Parathyroid adenoma (tissue), 2 donors: ENCODE data around the gene GASK1B.

ENCODE experiments used
- H2AFZ ChIP-seq: fragments of 300-600 bp; sonication (generic); one replicate; pipeline ENCODE4 v1.7.0; 2017; ENCODE audit warnings: antibody characterized with exemption, mild to moderate bottlenecking
- H3K27ac ChIP-seq: fragments of 300-600 bp; sonication (generic); one replicate; pipeline ENCODE4 v1.7.0; 2017
- H3K27me3 ChIP-seq: fragments of 300-600 bp; sonication (generic); one replicate; pipeline ENCODE4 v1.7.0; 2017; ENCODE audit warnings: low read length; ENCODE audit not compliant: control insufficient read depth, insufficient read depth
- H3K36me3 ChIP-seq: fragments of 300-600 bp; sonication (generic); one replicate; pipeline ENCODE4 v1.7.0; 2017; ENCODE audit warnings: low read length; ENCODE audit not compliant: control insufficient read depth, insufficient read depth
- H3K4me1 ChIP-seq: fragments of 300-600 bp; sonication (generic); one replicate; pipeline ENCODE4 v1.7.0; 2017; ENCODE audit warnings: control low read depth
- H3K4me2 ChIP-seq: fragments of 300-600 bp; sonication (generic); one replicate; pipeline ENCODE4 v1.7.0; 2017; ENCODE audit warnings: low read length
- H3K4me3 ChIP-seq: fragments of 300-600 bp; sonication (generic); one replicate; pipeline ENCODE4 v1.7.0; 2017; ENCODE audit warnings: low read depth, low read length
- H3K79me2 ChIP-seq: fragments of 300-600 bp; sonication (generic); one replicate; pipeline ENCODE4 v1.7.0; 2017; ENCODE audit warnings: control low read depth
- H3K9ac ChIP-seq: fragments of 300-600 bp; sonication (generic); one replicate; pipeline ENCODE4 v1.7.0; 2017; ENCODE audit warnings: mild to moderate bottlenecking
- H3K9me3 ChIP-seq: fragments of 300-600 bp; sonication (generic); one replicate; pipeline ENCODE4 v1.7.0; 2017; ENCODE audit warnings: low read length; ENCODE audit not compliant: control insufficient read depth
- TF ChIP-seq, protein P1 (sequence below): fragments of 300-600 bp; sonication (generic); IDR thresholded peaks from one replicate; pipeline ENCODE4 v1.7.0; 2017; ENCODE audit warnings: antibody characterized with exemption, mild to moderate bottlenecking
- donor health status: primary hyperparathyroidism.

Gene GASK1B

DNA sequence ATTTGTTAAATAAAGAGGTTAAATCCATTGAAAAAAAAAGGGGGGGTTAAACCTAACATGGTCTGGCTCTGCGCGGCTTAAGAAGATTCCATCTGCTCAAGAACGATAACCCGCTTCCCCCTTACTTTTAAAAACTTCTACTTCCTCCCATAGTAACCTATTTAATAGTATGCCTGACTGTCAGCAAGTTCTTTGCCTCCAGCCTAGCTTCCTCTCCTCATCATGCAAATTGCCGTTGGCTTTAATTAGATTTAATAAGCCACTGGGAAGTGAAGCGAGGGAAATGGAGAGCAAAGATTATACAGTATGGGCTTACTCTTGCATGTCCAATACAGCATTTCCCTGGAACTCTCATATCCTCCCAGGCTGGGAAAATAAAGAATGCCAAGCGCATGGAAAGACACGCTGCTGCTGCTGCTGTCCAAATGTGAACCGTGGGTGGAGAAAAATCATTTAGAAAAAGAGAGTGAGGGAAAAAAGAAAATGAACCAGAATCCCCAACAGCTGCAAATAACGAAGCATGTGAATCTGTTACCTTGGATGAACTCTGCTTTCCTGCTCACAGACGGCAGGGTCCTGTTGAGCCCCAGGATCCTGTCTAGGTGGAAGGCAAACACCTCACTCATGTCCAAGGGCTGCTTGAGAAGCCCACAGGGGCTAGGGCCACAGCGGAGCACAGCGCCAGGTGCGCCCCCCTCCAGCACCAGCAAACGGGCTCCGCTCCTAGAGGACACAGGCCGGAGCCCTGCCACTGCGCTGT lies 2.7 kb downstream of the GASK1B start:
- H3K36me3 ChIP-seq: no peaks in the 10 kb centered on the region
- H3K9me3 ChIP-seq: no peaks in the 10 kb centered on the region
- peak overlapping the region; percentile 31 for H3K4me3 ChIP-seq
- H3K27me3 ChIP-seq: no peaks in the 10 kb centered on the region
- TF ChIP-seq, protein P1, sequence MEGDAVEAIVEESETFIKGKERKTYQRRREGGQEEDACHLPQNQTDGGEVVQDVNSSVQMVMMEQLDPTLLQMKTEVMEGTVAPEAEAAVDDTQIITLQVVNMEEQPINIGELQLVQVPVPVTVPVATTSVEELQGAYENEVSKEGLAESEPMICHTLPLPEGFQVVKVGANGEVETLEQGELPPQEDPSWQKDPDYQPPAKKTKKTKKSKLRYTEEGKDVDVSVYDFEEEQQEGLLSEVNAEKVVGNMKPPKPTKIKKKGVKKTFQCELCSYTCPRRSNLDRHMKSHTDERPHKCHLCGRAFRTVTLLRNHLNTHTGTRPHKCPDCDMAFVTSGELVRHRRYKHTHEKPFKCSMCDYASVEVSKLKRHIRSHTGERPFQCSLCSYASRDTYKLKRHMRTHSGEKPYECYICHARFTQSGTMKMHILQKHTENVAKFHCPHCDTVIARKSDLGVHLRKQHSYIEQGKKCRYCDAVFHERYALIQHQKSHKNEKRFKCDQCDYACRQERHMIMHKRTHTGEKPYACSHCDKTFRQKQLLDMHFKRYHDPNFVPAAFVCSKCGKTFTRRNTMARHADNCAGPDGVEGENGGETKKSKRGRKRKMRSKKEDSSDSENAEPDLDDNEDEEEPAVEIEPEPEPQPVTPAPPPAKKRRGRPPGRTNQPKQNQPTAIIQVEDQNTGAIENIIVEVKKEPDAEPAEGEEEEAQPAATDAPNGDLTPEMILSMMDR: no peak
- H3K9ac ChIP-seq: no peak overlapping the region
- H3K4me2 ChIP-seq: no peak overlapping the region
- H3K79me2 ChIP-seq: no peaks in the 10 kb centered on the region
- H2AFZ ChIP-seq: no peak overlapping the region
- H3K27ac ChIP-seq: peak overlapping the region; percentile 22
- H3K4me1 ChIP-seq: no peaks in the 10 kb centered on the region

DNA sequence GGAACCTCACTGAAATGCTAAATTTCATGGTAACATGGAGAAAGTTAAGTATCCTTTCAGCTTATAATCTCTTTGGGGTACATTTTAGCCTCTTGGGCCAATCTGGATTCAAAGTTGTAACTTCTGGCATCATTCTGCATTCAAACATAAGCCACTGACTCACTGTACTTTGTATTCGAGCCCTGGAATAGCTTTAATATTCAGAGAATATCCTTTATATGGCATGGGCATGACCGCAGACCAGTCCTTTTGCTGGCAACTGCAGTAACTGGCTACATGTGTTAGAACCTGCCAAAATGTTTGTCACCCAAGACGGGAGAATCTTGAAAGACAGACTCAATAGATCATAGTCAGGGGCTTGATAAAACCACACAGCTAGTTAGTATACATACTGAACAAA lies 3.3 kb downstream of the GASK1B start:
- H3K27ac ChIP-seq: peak overlapping the region; percentile 22
- TF ChIP-seq, protein P1: no peak

DNA sequence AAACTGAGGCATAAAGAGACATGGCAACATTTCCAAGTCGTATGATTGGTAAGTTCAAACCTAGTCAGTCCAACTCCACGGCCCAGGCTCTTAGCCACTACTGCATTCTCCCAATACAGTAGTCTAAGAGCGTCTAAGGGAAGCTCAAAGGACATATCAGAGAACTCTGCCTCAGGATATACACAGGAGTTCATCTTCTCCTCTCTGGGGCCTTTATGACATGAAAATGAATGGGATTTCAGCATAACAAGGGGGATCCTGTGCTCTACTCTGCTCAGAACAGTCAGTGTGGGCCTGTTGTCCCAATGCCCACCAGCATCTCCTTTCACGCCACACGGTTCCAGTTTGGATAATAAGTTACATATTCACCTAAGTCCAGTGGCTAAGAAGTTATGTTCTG lies 4.2 kb downstream of the GASK1B start:
- Histone ChIP-seq H3K79me2 (no peaks in the 10 kb centered on the region), H3K4me2 (no peak overlapping the region), H3K27ac (no peak overlapping the region), H3K4me1 (no peaks in the 10 kb centered on the region), H3K4me3 (peak overlapping the region; percentile 31), H3K9me3 (no peaks in the 10 kb centered on the region), H2AFZ (no peak overlapping the region), H3K27me3 (no peaks in the 10 kb centered on the region), H3K36me3 (no peaks in the 10 kb centered on the region), H3K9ac (no peak overlapping the region)
- TF ChIP-seq, protein P1: no peak

More for the DNA sequence above, 3.3 kb downstream of the GASK1B start:
- H3K4me2 ChIP-seq: no peak overlapping the region
- H3K27me3 ChIP-seq: no peaks in the 10 kb centered on the region
- H3K9me3 ChIP-seq: no peaks in the 10 kb centered on the region
- no peaks in the 10 kb centered on the region for H3K79me2 ChIP-seq
- peak overlapping the region; percentile 31 for H3K4me3 ChIP-seq
- no peaks in the 10 kb centered on the region for H3K4me1 ChIP-seq
- H3K36me3 ChIP-seq: no peaks in the 10 kb centered on the region
- H3K9ac ChIP-seq: no peak overlapping the region
- no peak overlapping the region for H2AFZ ChIP-seq

DNA sequence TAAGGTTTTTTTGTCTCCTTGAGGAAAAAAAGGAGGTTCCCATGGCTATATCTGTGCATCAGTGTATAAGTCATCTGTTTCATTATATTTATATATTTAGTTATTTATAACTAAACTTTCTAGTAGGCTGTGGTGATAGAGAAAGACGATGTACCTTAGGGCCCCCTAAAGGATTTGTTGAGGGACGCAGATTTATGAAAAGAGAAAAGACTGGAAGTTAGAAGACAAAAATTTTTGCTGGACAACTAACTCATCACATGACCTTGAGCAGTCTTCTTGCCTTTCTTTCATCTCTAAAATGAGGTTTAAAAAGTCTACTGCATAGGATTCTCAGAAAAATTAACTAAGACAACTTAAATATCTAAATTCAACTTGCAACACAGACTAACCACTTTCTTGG lies 6.1 kb downstream of the GASK1B start:
- no peaks in the 10 kb centered on the region for H3K36me3 ChIP-seq
- H3K27ac ChIP-seq: no peak overlapping the region
- no peak overlapping the region for H2AFZ ChIP-seq
- TF ChIP-seq, protein P1: no peak
- H3K9ac ChIP-seq: no peak overlapping the region
- H3K4me1 ChIP-seq: no peaks in the 10 kb centered on the region
- H3K79me2 ChIP-seq: no peaks in the 10 kb centered on the region
- no peaks in the 10 kb centered on the region for H3K9me3 ChIP-seq
- no peaks in the 10 kb centered on the region for H3K27me3 ChIP-seq
- H3K4me3 ChIP-seq: no peak overlapping the region
- H3K4me2 ChIP-seq: no peak overlapping the region

DNA sequence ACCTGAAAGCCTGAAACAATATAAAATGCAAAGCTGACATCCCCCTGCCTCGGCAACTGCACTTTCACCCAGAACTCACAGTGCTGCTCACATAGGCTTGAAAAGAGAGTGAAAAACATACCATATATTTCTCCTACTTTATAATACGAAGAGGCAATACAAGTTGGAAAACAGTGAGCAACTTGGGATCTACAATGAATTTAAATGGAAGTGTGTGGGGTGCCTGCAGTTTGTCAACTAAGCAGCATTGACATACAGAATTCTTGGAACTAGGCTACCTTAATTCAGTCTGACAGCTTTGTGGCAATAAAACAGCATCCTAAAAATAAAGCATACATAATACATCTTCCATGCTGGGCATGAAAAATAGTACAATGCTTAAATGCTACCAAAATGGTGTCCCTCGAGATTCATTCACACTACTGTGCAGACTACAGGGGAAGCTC lies 8.0 kb downstream of the GASK1B start:
- Histone ChIP-seq H3K9ac (no peak overlapping the region), H3K4me3 (no peak overlapping the region)

More for the DNA sequence above, 8.0 kb downstream of the GASK1B start:
- Histone ChIP-seq H3K79me2 (no peaks in the 10 kb centered on the region), H3K27ac (no peak overlapping the region), H3K27me3 (no peaks in the 10 kb centered on the region), H3K9me3 (no peaks in the 10 kb centered on the region), H2AFZ (no peak overlapping the region), H3K36me3 (no peaks in the 10 kb centered on the region), H3K4me1 (no peaks in the 10 kb centered on the region), H3K4me2 (no peak overlapping the region)
- TF ChIP-seq, protein P1: no peak
